ENCODE measurements around the gene ING4. TPM values are rescaled to one million over a fixed set of nuclear protein-coding genes. Genes with fewer than 3 reads are reported as not detected.

Gene ING4
- total and polyA plus RNA-seq, 2 of the 13 experiments (the other 11 are each of a cell fraction or from before 2014, with no cell fraction given): 14.4 to 32.4 TPM

DNA sequence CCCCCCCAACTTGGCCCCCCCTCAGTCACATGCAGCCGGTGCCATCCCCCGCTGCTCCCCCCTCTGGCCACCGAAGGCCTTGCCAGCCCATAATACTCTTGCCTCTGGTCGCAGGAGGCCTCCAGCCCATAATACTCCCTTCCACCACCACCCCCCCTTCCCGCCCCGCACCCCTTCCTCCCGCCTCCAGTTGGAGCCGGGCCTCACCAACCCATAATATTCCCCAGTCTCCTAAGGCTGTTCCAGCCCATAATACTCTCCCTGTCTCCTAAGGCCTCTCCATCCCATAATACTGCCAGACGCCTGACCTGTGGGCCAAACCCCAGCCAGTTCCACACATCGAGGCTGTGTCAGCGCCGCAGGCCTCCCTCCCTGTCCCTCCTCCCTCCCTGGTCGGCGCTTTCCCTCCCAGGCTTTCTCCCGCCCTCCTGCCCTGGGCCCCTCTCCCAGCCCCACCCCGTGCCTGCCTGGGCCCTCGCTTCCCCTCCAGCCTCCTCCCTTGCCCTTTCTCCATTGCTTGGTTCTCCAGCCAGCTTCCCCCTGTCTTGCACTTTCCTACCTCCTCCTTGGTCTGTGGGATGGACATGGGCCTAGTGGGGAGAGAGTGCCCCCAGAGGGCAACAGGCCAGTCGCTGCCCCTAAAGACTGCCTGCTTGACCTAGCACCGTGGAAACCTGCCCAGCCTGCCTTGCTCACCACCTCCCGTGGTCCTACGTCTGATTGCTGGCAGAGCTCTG, 49.0 kb downstream of the ING4 start (continued):
- TF ChIP-seq SPEN (CRISPR knock-in tag; IDR thresholded peaks at IDR 0.05; ENCODE audit: low read depth): peak; percentile 64; the same call in 1 of the 2 replicates
- TF ChIP-seq ZBTB38 (CRISPR knock-in tag; IDR thresholded peaks at IDR 0.05): peak; percentile 62; the same call in 1 of the 2 replicates

DNA sequence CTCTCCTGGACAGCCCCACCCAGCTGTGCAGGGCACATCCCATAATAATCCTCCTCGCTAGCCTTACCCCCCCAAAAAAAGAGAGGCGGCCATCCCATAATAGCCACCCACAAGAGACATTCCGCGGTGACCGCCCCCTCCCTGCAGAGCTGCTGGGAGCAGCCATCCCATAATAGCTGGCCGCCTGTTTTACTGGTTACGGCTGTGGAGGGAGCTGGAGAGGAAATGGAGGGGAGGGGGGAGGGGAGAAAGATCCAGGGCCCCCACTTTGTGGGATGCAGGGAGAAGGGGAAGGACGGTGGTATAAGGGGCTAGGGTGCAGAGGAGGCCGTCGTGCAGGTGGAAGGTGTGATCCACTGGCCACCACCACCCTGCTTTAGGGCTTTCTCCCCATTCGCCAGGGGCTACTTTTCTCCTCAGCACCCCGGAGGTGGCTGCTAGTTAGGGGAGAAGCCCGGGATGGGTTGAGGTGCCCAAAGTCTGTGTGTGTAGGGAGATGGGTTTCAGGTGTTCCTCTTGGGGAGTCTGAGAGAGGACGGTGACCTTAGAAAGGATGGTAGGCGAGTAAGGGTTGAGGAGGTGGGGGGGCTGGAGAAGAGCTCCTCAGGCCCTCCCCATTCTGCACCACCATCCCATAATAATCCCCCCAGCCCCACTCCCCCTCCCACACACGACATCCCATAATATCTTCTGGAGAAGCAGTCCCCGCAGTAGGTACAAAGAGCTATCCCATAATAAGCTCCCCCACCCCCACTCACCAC, 49.7 kb downstream of the ING4 start:
- DNase-seq (ENCODE audit: low spot score): peak; percentile 62
- ATAC-seq: peak; percentile 7
- Histone ChIP-seq H3K79me2 (ENCODE audit: insufficient read depth, low read length) (no peaks in the 10 kb centered on the region), H3K27ac (ENCODE audit: extremely low read length, insufficient read depth, low read length) (peak overlapping the region; percentile 69), H3K27me3 (ENCODE audit: control insufficient read depth in 1 of 2, insufficient read depth in 2 of 2, low read length in 2 of 2) (no peaks in the 10 kb centered on the region), H3K4me1 (ENCODE audit: insufficient read depth, low read length) (peaks cover 47% of the 10 kb centered on the region), H3K4me3 (replicated peaks in 1 of 3; ENCODE audit: insufficient read depth in 1 of 3, low read depth in 2 of 3, low read length in 3 of 3) (peak overlapping the region; percentile 34 to 75 (median 53)), H3K9me3 (ENCODE audit: low read length) (no peaks in the 10 kb centered on the region), H3K36me3 (replicated peaks in 1 of 2; ENCODE audit: control insufficient read depth in 1 of 2, insufficient read depth in 2 of 2, low read length in 2 of 2) (no peaks in the 10 kb centered on the region), H4K20me1 (ENCODE audit: insufficient read depth, low read length) (no peaks in the 10 kb centered on the region), H3K4me2 (ENCODE audit: low read depth, low read length) (peak overlapping the region; percentile 100), H3K9ac (ENCODE audit: insufficient read depth, low read depth, low read length) (peak overlapping the region; percentile 76), H2AFZ (ENCODE audit: low read length) (peak overlapping the region; percentile 52)
- BruUV-seq (replicated peaks): no TSS peak
- CTCF ChIA-PET (ENCODE audit: low intra/inter-chr PET ratio, low total read pairs): no interaction called here
- in situ Hi-C loops (cut with HindIII; ENCODE audit: extremely low pct_ligation_motif_present, low pct_unique_long_range_greater_than_20kb): no loop called here
- POLR2A ChIA-PET: interaction anchor here (0.6 to 3.0 kb wide), 25 partner anchors 9 to 448 kb away, joined by 3 to 30 read pairs (median 4); partner anchors contain the start of genes C1S, CDCA3, COPS7A and GAPDH
- intact Hi-C loops (cut with micrococcal nuclease; ENCODE audit: unreplicated experiment): loop anchor here (10.0 kb wide), 1 partner anchor 212 kb away; the partner anchor contains the start of genes GPR162 and P3H3
- no peak for FAIRE-seq
- 2% methylated on average over 17 of the region's 17 CpGs for WGBS (ENCODE audit: low lambda C conversion rate)
- TF ChIP-seq, protein P1, sequence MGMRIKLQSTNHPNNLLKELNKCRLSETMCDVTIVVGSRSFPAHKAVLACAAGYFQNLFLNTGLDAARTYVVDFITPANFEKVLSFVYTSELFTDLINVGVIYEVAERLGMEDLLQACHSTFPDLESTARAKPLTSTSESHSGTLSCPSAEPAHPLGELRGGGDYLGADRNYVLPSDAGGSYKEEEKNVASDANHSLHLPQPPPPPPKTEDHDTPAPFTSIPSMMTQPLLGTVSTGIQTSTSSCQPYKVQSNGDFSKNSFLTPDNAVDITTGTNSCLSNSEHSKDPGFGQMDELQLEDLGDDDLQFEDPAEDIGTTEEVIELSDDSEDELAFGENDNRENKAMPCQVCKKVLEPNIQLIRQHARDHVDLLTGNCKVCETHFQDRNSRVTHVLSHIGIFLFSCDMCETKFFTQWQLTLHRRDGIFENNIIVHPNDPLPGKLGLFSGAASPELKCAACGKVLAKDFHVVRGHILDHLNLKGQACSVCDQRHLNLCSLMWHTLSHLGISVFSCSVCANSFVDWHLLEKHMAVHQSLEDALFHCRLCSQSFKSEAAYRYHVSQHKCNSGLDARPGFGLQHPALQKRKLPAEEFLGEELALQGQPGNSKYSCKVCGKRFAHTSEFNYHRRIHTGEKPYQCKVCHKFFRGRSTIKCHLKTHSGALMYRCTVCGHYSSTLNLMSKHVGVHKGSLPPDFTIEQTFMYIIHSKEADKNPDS (CRISPR knock-in tag; IDR thresholded peaks at IDR 0.05): no peak
- TF ChIP-seq, protein P2, sequence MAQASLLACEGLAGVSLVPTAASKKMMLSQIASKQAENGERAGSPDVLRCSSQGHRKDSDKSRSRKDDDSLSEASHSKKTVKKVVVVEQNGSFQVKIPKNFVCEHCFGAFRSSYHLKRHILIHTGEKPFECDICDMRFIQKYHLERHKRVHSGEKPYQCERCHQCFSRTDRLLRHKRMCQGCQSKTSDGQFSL (CRISPR knock-in tag; IDR thresholded peaks at IDR 0.05): peak; percentile 86; the same call in 1 of the 2 replicates
- TF ChIP-seq ZNF547 (CRISPR knock-in tag; IDR thresholded peaks at IDR 0.05): 0 out of 2 replicates have a peak, but pooled peaks have one; percentile 72
- TF ChIP-seq SRSF1 (optimal IDR thresholded peaks at IDR 0.05; ENCODE audit: low read depth, low read length): peak; percentile 70
- no peak for TF ChIP-seq ZBTB7B (CRISPR knock-in tag; IDR thresholded peaks at IDR 0.05)
- no peak for TF ChIP-seq ZNF737 (CRISPR knock-in tag; IDR thresholded peaks at IDR 0.05; ENCODE audit: borderline replicate concordance)
- TF ChIP-seq, protein P3, sequence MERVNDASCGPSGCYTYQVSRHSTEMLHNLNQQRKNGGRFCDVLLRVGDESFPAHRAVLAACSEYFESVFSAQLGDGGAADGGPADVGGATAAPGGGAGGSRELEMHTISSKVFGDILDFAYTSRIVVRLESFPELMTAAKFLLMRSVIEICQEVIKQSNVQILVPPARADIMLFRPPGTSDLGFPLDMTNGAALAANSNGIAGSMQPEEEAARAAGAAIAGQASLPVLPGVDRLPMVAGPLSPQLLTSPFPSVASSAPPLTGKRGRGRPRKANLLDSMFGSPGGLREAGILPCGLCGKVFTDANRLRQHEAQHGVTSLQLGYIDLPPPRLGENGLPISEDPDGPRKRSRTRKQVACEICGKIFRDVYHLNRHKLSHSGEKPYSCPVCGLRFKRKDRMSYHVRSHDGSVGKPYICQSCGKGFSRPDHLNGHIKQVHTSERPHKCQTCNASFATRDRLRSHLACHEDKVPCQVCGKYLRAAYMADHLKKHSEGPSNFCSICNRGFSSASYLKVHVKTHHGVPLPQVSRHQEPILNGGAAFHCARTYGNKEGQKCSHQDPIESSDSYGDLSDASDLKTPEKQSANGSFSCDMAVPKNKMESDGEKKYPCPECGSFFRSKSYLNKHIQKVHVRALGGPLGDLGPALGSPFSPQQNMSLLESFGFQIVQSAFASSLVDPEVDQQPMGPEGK (CRISPR knock-in tag; IDR thresholded peaks at IDR 0.05): peak; percentile 96
- 0 out of 2 replicates have a peak, but pooled peaks have one; percentile 19 for TF ChIP-seq MIER3 (CRISPR knock-in tag; IDR thresholded peaks at IDR 0.05; ENCODE audit: borderline replicate concordance)
- TF ChIP-seq, protein P4, sequence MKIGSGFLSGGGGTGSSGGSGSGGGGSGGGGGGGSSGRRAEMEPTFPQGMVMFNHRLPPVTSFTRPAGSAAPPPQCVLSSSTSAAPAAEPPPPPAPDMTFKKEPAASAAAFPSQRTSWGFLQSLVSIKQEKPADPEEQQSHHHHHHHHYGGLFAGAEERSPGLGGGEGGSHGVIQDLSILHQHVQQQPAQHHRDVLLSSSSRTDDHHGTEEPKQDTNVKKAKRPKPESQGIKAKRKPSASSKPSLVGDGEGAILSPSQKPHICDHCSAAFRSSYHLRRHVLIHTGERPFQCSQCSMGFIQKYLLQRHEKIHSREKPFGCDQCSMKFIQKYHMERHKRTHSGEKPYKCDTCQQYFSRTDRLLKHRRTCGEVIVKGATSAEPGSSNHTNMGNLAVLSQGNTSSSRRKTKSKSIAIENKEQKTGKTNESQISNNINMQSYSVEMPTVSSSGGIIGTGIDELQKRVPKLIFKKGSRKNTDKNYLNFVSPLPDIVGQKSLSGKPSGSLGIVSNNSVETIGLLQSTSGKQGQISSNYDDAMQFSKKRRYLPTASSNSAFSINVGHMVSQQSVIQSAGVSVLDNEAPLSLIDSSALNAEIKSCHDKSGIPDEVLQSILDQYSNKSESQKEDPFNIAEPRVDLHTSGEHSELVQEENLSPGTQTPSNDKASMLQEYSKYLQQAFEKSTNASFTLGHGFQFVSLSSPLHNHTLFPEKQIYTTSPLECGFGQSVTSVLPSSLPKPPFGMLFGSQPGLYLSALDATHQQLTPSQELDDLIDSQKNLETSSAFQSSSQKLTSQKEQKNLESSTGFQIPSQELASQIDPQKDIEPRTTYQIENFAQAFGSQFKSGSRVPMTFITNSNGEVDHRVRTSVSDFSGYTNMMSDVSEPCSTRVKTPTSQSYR (CRISPR knock-in tag; IDR thresholded peaks at IDR 0.05; ENCODE audit: borderline replicate concordance): peak; percentile 54; the same call in 1 of the 2 replicates
- 0 out of 2 replicates have a peak, but pooled peaks have one; percentile 50 for TF ChIP-seq PHF21A (CRISPR knock-in tag; IDR thresholded peaks at IDR 0.05)
- TF ChIP-seq DMAP1 (CRISPR knock-in tag; IDR thresholded peaks at IDR 0.05): peak; percentile 47; the same call in 1 of the 2 replicates
